Testis (tissue), 2 donors: ENCODE data around the gene PCBP3.

ENCODE experiments used
- POLR2A ChIP-seq: fragments of 450-650 bp; IDR thresholded peaks from one replicate; pipeline ENCODE4 v1.6.1; 2017; ENCODE audit warnings: antibody characterized with exemption, mild to moderate bottlenecking, moderate library complexity
- TF ChIP-seq, protein P1 (sequence below), 3 experiments: fragments of 450-650 bp in 2 of 3; fragments of 200-600 bp in 1 of 3; sonication (generic) in 1 of 3; IDR thresholded peaks; one replicate each; pipeline ENCODE4 v1.5.1; 2016 to 2019; ENCODE audit warnings: antibody characterized with exemption in 3 of 3, mild to moderate bottlenecking in 2 of 3, moderate library complexity in 1 of 3

DNA sequence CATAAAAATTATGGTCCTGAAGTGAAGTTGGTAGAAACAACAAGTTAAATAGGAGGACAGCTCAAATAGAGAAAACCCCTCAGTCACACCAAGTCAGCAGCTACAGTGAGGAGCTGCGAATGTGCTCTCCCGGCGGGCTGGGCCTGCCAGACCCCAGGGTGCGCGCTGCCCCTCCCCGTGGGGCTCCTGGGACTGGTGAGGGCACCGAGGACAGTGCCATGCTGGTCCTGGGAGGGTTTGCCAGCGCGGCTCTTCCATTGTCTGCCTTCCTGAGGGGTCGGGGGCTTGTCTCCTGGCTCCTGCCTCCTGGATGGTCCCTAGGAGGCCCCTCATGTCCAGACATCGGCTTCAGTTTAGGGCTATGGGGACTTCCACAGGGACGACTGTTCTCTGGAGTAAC is 121.8 kb downstream of the PCBP3 start:
- TF ChIP-seq, protein P1, sequence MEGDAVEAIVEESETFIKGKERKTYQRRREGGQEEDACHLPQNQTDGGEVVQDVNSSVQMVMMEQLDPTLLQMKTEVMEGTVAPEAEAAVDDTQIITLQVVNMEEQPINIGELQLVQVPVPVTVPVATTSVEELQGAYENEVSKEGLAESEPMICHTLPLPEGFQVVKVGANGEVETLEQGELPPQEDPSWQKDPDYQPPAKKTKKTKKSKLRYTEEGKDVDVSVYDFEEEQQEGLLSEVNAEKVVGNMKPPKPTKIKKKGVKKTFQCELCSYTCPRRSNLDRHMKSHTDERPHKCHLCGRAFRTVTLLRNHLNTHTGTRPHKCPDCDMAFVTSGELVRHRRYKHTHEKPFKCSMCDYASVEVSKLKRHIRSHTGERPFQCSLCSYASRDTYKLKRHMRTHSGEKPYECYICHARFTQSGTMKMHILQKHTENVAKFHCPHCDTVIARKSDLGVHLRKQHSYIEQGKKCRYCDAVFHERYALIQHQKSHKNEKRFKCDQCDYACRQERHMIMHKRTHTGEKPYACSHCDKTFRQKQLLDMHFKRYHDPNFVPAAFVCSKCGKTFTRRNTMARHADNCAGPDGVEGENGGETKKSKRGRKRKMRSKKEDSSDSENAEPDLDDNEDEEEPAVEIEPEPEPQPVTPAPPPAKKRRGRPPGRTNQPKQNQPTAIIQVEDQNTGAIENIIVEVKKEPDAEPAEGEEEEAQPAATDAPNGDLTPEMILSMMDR (IDR thresholded peaks at IDR 0.05) = no peak
- TF ChIP-seq POLR2A = no peak
